Mammary epithelial cell (primary cell): ENCODE data around the gene KCNN3.

Experiments used
- EZH2 ChIP-seq: IDR thresholded peaks from 2 replicates; pipeline ENCODE4 v1.6.1; 2012; ENCODE audit warnings: low read length, inconsistent platforms, borderline replicate concordance
- TF ChIP-seq, protein P1 (sequence below), 2 donors: IDR thresholded peaks in 1 of 2; conservative IDR thresholded peaks in 1 of 2; 2 replicates each; pipeline ENCODE4 v1.5.1; 2011 to 2012; ENCODE audit warnings: inconsistent platforms in 2 of 2, low read length in 2 of 2, mild to moderate bottlenecking in 2 of 2, control low read depth in 1 of 2, low read depth in 1 of 2; ENCODE audit not compliant: insufficient read depth in 1 of 2; ENCODE audit errors: extremely low read depth in 1 of 2

DNA sequence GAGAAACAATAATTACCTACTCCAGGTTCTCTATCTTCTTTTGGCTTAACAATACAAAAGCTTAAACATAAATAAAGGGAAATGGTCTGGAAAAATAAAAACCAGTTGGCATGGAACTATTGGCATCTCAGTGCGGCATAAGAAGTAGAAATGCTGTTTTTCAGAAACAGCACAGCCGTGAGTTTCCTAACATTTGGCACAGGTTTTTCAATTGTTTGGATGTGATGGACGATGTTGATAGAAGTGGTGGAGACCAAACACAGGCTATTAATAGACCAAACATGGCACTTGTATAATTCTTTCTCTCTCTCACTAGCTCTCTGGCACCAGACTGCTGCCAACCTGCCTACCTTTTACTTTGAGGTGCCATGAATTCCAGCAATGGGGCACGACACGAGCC, 36.2 kb downstream of the KCNN3 start:
- TF ChIP-seq, protein P1, sequence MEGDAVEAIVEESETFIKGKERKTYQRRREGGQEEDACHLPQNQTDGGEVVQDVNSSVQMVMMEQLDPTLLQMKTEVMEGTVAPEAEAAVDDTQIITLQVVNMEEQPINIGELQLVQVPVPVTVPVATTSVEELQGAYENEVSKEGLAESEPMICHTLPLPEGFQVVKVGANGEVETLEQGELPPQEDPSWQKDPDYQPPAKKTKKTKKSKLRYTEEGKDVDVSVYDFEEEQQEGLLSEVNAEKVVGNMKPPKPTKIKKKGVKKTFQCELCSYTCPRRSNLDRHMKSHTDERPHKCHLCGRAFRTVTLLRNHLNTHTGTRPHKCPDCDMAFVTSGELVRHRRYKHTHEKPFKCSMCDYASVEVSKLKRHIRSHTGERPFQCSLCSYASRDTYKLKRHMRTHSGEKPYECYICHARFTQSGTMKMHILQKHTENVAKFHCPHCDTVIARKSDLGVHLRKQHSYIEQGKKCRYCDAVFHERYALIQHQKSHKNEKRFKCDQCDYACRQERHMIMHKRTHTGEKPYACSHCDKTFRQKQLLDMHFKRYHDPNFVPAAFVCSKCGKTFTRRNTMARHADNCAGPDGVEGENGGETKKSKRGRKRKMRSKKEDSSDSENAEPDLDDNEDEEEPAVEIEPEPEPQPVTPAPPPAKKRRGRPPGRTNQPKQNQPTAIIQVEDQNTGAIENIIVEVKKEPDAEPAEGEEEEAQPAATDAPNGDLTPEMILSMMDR (conservative IDR thresholded peaks at IDR 0.05 in 1 of 2, IDR thresholded peaks at IDR 0.05 in 1 of 2; ENCODE audit: extremely low read depth in 1 of 2, insufficient read depth in 1 of 2, low read depth in 1 of 2, low read length in 2 of 2), result no peak
- no peak for TF ChIP-seq EZH2
